H1 (cell line): Measurements from ENCODE around the gene SPHK1. TPM values are rescaled to one million over a fixed set of nuclear protein-coding genes. Genes with fewer than 3 reads are reported as not detected.

ENCODE experiments used
- CTCF ChIA-PET: fragments of 300-600 bp; sonication (Branson Sonifier 250); formaldehyde crosslinking; loops from one replicate; lab custom pipeline; 2021; ENCODE audit not compliant: partially characterized antibody; lab: Charles Lee
- POLR2A ChIA-PET: fragments of 300-600 bp; sonication (Branson Sonifier 250); formaldehyde crosslinking; loops from one replicate; lab custom pipeline; 2021; ENCODE audit warnings: inconsistent platforms; ENCODE audit not compliant: partially characterized antibody; lab: Charles Lee
- DNase-seq, 2 experiments: peaks; one replicate each; pipeline versions ENCODE4 v3.0.0 to v3.0.0-alpha.2; 2010 to 2022; ENCODE audit warnings: low spot score in 2 of 2, low read depth in 1 of 2, mixed read lengths in 1 of 2
- FAIRE-seq: peaks from 2 replicates; lab custom pipeline; 2011; peaks lifted over from hg19 to GRCh38; lab: Jason Lieb, UNC
- H2AFZ ChIP-seq: 2 replicates; pipeline ENCODE4 v1.8.1; 2012; ENCODE audit warnings: low read length, inconsistent platforms
- H2AK5ac ChIP-seq: 2 replicates; pipeline ENCODE4 v1.6.1; 2013; ENCODE audit warnings: low read depth, low read length
- H2BK120ac ChIP-seq: replicated peaks from 2 replicates; pipeline ENCODE3; 2013; ENCODE audit warnings: low read depth, low read length, inconsistent platforms
- H2BK12ac ChIP-seq: 2 replicates; pipeline ENCODE4 v1.6.1; 2013; ENCODE audit warnings: low read depth, low read length
- H2BK15ac ChIP-seq: 2 replicates; pipeline ENCODE4 v1.6.1; 2013; ENCODE audit warnings: low read length
- H2BK20ac ChIP-seq: 2 replicates; pipeline ENCODE4 v1.6.1; 2013; ENCODE audit warnings: low read length
- H2BK5ac ChIP-seq: 2 replicates; pipeline ENCODE4 v1.6.1; 2013; ENCODE audit warnings: low read depth, low read length
- H3K14ac ChIP-seq: 2 replicates; pipeline ENCODE4 v1.6.1; 2013; ENCODE audit warnings: inconsistent platforms; ENCODE audit not compliant: insufficient read length
- H3K18ac ChIP-seq: 2 replicates; pipeline ENCODE4 v1.6.1; 2013; ENCODE audit warnings: low read length; ENCODE audit errors: extremely low read depth
- H3K23ac ChIP-seq: 2 replicates; pipeline ENCODE4 v1.6.1; 2013; ENCODE audit warnings: inconsistent platforms; ENCODE audit not compliant: insufficient read length
- H3K23me2 ChIP-seq: 2 replicates; pipeline ENCODE4 v1.6.1; 2013; ENCODE audit warnings: low read depth, low read length
- H3K27ac ChIP-seq: 2 replicates; pipeline ENCODE4 v1.6.1; 2011; ENCODE audit warnings: low read depth, low read length, inconsistent platforms
- H3K27me3 ChIP-seq, 4 experiments: replicated peaks in 1 of 4; 1 replicate in 1 of 4; 2 replicates in 3 of 4; pipeline versions ENCODE4 v1.6.1 to v1.8.1; 2011 to 2013; ENCODE audit warnings: low read length in 3 of 4, mild to moderate bottlenecking in 3 of 4, inconsistent platforms in 2 of 4, mixed read lengths in 2 of 4, moderate library complexity in 1 of 4; ENCODE audit not compliant: control insufficient read depth in 3 of 4, insufficient read depth in 3 of 4; ENCODE audit errors: extremely low read depth in 1 of 4
- H3K36me3 ChIP-seq, 4 experiments: 2 replicates each; pipeline versions ENCODE4 v1.6.1 to v1.8.1; 2011 to 2013; ENCODE audit warnings: mild to moderate bottlenecking in 4 of 4, low read length in 3 of 4, moderate library complexity in 2 of 4, control low read depth in 1 of 4, inconsistent platforms in 1 of 4; ENCODE audit not compliant: insufficient read depth in 4 of 4, control insufficient read depth in 2 of 4
- H3K4ac ChIP-seq: replicated peaks from 2 replicates; pipeline ENCODE3; 2013; ENCODE audit warnings: low read length, low read depth, mixed read lengths, inconsistent platforms; ENCODE audit not compliant: insufficient read length
- H3K4me1 ChIP-seq, 4 experiments: replicated peaks in 1 of 4; 1 replicate in 1 of 4; 2 replicates in 3 of 4; pipeline versions ENCODE4 v1.6.1 to v1.8.1; 2011 to 2013; ENCODE audit warnings: low read length in 3 of 4, inconsistent platforms in 2 of 4, mixed read lengths in 1 of 4; ENCODE audit not compliant: insufficient read depth in 4 of 4, control insufficient read depth in 3 of 4
- H3K4me2 ChIP-seq, 2 experiments: 2 replicates each; pipeline versions ENCODE4 v1.6.1 to v1.8.1; 2011 to 2013; ENCODE audit warnings: low read depth in 2 of 2, low read length in 2 of 2, control low read depth in 1 of 2, inconsistent platforms in 1 of 2, mild to moderate bottlenecking in 1 of 2; ENCODE audit not compliant: insufficient read depth in 1 of 2
- H3K4me3 ChIP-seq, 4 experiments: fragments of 200-600, 300-600 bp in 1 of 4; sonication (generic), shearing (Covaris generic), sonication (Bioruptor Twin) in 1 of 4; 2 replicates each; pipeline versions ENCODE4 v1.5.1 to v1.8.1; 2011 to 2016; ENCODE audit warnings: low read length in 4 of 4, low read depth in 3 of 4, control low read depth in 2 of 4, inconsistent platforms in 2 of 4, mild to moderate bottlenecking in 2 of 4, mixed read lengths in 1 of 4, moderate library complexity in 1 of 4; ENCODE audit not compliant: insufficient read depth in 2 of 4; ENCODE audit errors: extremely low read depth in 1 of 4
- H3K56ac ChIP-seq: replicated peaks from 2 replicates; pipeline ENCODE3; 2013; ENCODE audit warnings: low read depth, mild to moderate bottlenecking, mixed read lengths, low read length, inconsistent platforms; ENCODE audit not compliant: insufficient read length
- H3K79me1 ChIP-seq: 2 replicates; pipeline ENCODE4 v1.6.1; 2013; ENCODE audit warnings: low read depth, low read length, control low read depth
- H3K79me2 ChIP-seq, 2 experiments: 2 replicates each; pipeline versions ENCODE4 v1.6.1 to v1.8.1; 2012 to 2013; ENCODE audit warnings: low read length in 2 of 2, mild to moderate bottlenecking in 2 of 2, inconsistent platforms in 1 of 2; ENCODE audit not compliant: insufficient read depth in 2 of 2, control insufficient read depth in 1 of 2
- H3K9ac ChIP-seq, 4 experiments: replicated peaks in 1 of 4; 1 replicate in 1 of 4; 2 replicates in 3 of 4; pipeline versions ENCODE4 v1.6.1 to v1.8.1; 2011 to 2013; ENCODE audit warnings: low read depth in 3 of 4, low read length in 3 of 4, control low read depth in 2 of 4, mild to moderate bottlenecking in 2 of 4, moderate library complexity in 2 of 4, inconsistent platforms in 1 of 4; ENCODE audit errors: extremely low read depth in 1 of 4
- H3K9me3 ChIP-seq, 2 experiments: 2 replicates each; pipeline versions ENCODE4 v1.6.1 to v1.8.1; 2012 to 2013; ENCODE audit warnings: mild to moderate bottlenecking in 2 of 2, moderate library complexity in 2 of 2, control low read depth in 1 of 2, inconsistent platforms in 1 of 2, low read depth in 1 of 2, low read length in 1 of 2, mixed read lengths in 1 of 2; ENCODE audit not compliant: insufficient read depth in 2 of 2
- H4K20me1 ChIP-seq, 2 experiments: replicated peaks in 1 of 2; 2 replicates each; pipeline versions ENCODE3 to v1.8.1; 2011 to 2013; ENCODE audit warnings: inconsistent platforms in 2 of 2, low read length in 2 of 2, mild to moderate bottlenecking in 1 of 2; ENCODE audit not compliant: insufficient read depth in 2 of 2, control insufficient read depth in 1 of 2
- H4K5ac ChIP-seq: 2 replicates; pipeline ENCODE4 v1.6.1; 2013; ENCODE audit warnings: low read length, low read depth, mixed read lengths, inconsistent platforms; ENCODE audit not compliant: insufficient read length
- H4K8ac ChIP-seq: 2 replicates; pipeline ENCODE4 v1.8.0; 2013; ENCODE audit warnings: mild to moderate bottlenecking, moderate library complexity, low read length, inconsistent platforms; ENCODE audit not compliant: insufficient read depth; ENCODE audit errors: extremely low read depth
- H4K91ac ChIP-seq: replicated peaks from 2 replicates; pipeline ENCODE3; 2013; ENCODE audit warnings: low read length, mixed read lengths, inconsistent platforms; ENCODE audit not compliant: insufficient read length
- CHD1 ChIP-seq: IDR thresholded peaks from 2 replicates; pipeline ENCODE4 v1.6.1; 2012; ENCODE audit warnings: low read depth, low read length, improper control_type of control experiment
- KDM1A ChIP-seq: fragments of 200-600, 300-600 bp; sonication (generic); IDR thresholded peaks from 2 replicates; pipeline ENCODE4 v1.7.1; 2016; ENCODE audit warnings: mild to moderate bottlenecking, low read length, borderline replicate concordance
- KDM4A ChIP-seq: IDR thresholded peaks from one replicate; pipeline ENCODE4 v1.7.1; 2012; ENCODE audit warnings: low read depth, mild to moderate bottlenecking, moderate library complexity, low read length, inconsistent platforms; ENCODE audit not compliant: severe bottlenecking
- MAX ChIP-seq: IDR thresholded peaks from 2 replicates; pipeline ENCODE4 v1.6.1; 2012; ENCODE audit warnings: inconsistent platforms
- RFX5 ChIP-seq: IDR thresholded peaks from 2 replicates; pipeline ENCODE4 v1.6.1; 2011; ENCODE audit warnings: low read depth, low read length, improper control_type of control experiment, borderline replicate concordance
- RNF2 ChIP-seq: fragments of 200-900, 300-1000 bp; sonication (generic); IDR thresholded peaks from 2 replicates; pipeline ENCODE4 v1.7.1; 2016; ENCODE audit warnings: borderline replicate concordance, low read depth, mild to moderate bottlenecking, antibody characterized with exemption, low read length; ENCODE audit not compliant: poor library complexity, severe bottlenecking; ENCODE audit errors: missing control alignments
- SIRT6 ChIP-seq: IDR thresholded peaks from one replicate; pipeline ENCODE4 v1.7.1; 2012; ENCODE audit warnings: low read length, inconsistent platforms
- YY1 ChIP-seq: IDR thresholded peaks from 2 replicates; pipeline ENCODE4 v1.6.1; 2011; ENCODE audit warnings: low read depth, mild to moderate bottlenecking, low read length
- WGBS, 2 experiments: shearing (Covaris generic) in 1 of 2; methylation state at CpG; one replicate each; pipeline versions ENCODE4 v1.1.6 to v1.1.7; 2013 to 2015; ENCODE audit warnings: low lambda C conversion rate in 2 of 2, mixed read lengths in 2 of 2, inconsistent platforms in 1 of 2, low coverage in 1 of 2, missing lambda C conversion rate in 1 of 2; ENCODE audit not compliant: insufficient replicate concordance in 2 of 2, insufficient coverage in 1 of 2, insufficient read length in 1 of 2; ENCODE audit errors: extremely low coverage in 1 of 2, missing lambda C conversion rate in 1 of 2; 5-methylcytosine and 5-hydroxymethylcytosine counted together
- polyA plus RNA-seq, 7 experiments: library from polyadenylated mRNA; depleted of rRNA in 3 of 7; stranded (reverse) in 5 of 7; unstranded in 2 of 7; fragments of >200 nt in 5 of 7; fragments of 200-250 nt in 2 of 7; gene quantifications; 1 replicate in 5 of 7; 2 replicates in 1 of 7; 4 replicates in 1 of 7; pipeline versions ENCODE4 v1.2.1 to v1.2.3, GENCODE V29; 2011 to 2013; ENCODE audit warnings: missing spikeins in 2 of 7, mixed read lengths in 2 of 7
- total RNA-seq: library from RNA; stranded (reverse); fragmentation: NEBNext Ultra II Directional; extraction: Animal tissue kit (Norgen Biotek cat#: 25700); gene quantifications from 2 replicates; pipeline ENCODE4 v1.2.1, GENCODE V29; 2021
- TF ChIP-seq, protein P1 (sequence below): IDR thresholded peaks from 2 replicates; pipeline ENCODE4 v1.6.1; 2012; ENCODE audit warnings: inconsistent platforms

Gene SPHK1
- total and polyA plus RNA-seq, 2 of the 8 experiments (the other 6 are each of a cell fraction or from before 2014, with no cell fraction given), result 2.4 TPM

GRCh38 chr17:76335716-76336381, 48.6 kb upstream of the SPHK1 start:
- ChIA-PET CTCF (interaction anchor here (0.5 to 6.3 kb wide), 4 partner anchors 28 to 168 kb away, joined by 3 to 32 read pairs (median 4); partner anchors contain the start of gene QRICH2), POLR2A (no interaction called here)
- no peak overlapping the region for H4K91ac ChIP-seq
- no peaks in the 10 kb centered on the region; a peak in 1 of 4 replicates for H3K79me2 ChIP-seq
- no peak overlapping the region for H3K4ac ChIP-seq
- no peak overlapping the region for H2BK20ac ChIP-seq
- no peak overlapping the region for H3K4me3 ChIP-seq
- H2BK15ac ChIP-seq, result no peak overlapping the region
- H3K9ac ChIP-seq, result no peak overlapping the region
- no peak overlapping the region for H3K18ac ChIP-seq
- H3K4me1 ChIP-seq, result no peaks in the 10 kb centered on the region
- H3K9me3 ChIP-seq, result no peaks in the 10 kb centered on the region
- H3K27me3 ChIP-seq, result no peaks in the 10 kb centered on the region
- H4K5ac ChIP-seq, result no peak overlapping the region
- no peaks in the 10 kb centered on the region for H3K23me2 ChIP-seq
- no peak overlapping the region for H3K27ac ChIP-seq
- no peak overlapping the region for H3K56ac ChIP-seq
- no peak for DNase-seq
- 96% methylated on average over 9 of the region's 9 CpGs; no CpG with 5 or more reads in 1 of the 2 experiments for WGBS, 2 experiments
- peaks cover 4% of the 10 kb centered on the region; the same call in 1 of the 2 replicates for H3K79me1 ChIP-seq
- H2BK12ac ChIP-seq, result no peak overlapping the region
- peaks cover 0 to 6% (median 0%) of the 10 kb centered on the region in 4 experiments; a peak in 1 of 8 replicates for H3K36me3 ChIP-seq
- no peak overlapping the region for H2AK5ac ChIP-seq
- no peak overlapping the region for H2BK120ac ChIP-seq
- H3K14ac ChIP-seq, result no peak overlapping the region
- H3K23ac ChIP-seq, result no peak overlapping the region
- H2AFZ ChIP-seq, result no peak overlapping the region
- FAIRE-seq, result no peak
- peaks cover 0 to 5% of the 10 kb centered on the region in 2 experiments for H4K20me1 ChIP-seq
- no peak overlapping the region for H2BK5ac ChIP-seq
- H3K4me2 ChIP-seq, result no peak overlapping the region
- H4K8ac ChIP-seq, result no peak overlapping the region
- TF ChIP-seq RFX5, result no peak
- no peak for TF ChIP-seq RNF2
- TF ChIP-seq KDM4A, result no peak
- no peak for TF ChIP-seq SIRT6
- TF ChIP-seq, protein P1, sequence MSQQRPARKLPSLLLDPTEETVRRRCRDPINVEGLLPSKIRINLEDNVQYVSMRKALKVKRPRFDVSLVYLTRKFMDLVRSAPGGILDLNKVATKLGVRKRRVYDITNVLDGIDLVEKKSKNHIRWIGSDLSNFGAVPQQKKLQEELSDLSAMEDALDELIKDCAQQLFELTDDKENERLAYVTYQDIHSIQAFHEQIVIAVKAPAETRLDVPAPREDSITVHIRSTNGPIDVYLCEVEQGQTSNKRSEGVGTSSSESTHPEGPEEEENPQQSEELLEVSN, result no peak
- no peak for TF ChIP-seq YY1
- TF ChIP-seq CHD1, result no peak
- TF ChIP-seq KDM1A, result no peak
- no peak for TF ChIP-seq MAX
